OCI-LY7 (cell line): ENCODE results near the gene PCDHGA12.

ENCODE experiments used
- CTCF ChIP-seq: fragments of 200-600 bp; sonication (generic); conservative IDR thresholded peaks from 2 replicates; pipeline ENCODE4 v1.5.1; 2014; ENCODE audit warnings: mild to moderate bottlenecking, antibody characterized with exemption, low read length, moderate library complexity, mixed read lengths
- EZH2phosphoT487 ChIP-seq: fragments of 200-600 bp; sonication (generic); IDR thresholded peaks from 2 replicates; pipeline ENCODE4 v1.6.1; 2018; ENCODE audit warnings: low read depth, borderline replicate concordance, mild to moderate bottlenecking, mixed run types, antibody characterized with exemption, low read length, moderate library complexity, mixed read lengths

- TF ChIP-seq CTCF = no peak
- TF ChIP-seq EZH2phosphoT487 = no peak
Measured at GRCh38 chr5:141389153-141390042, 40.9 kb upstream of the PCDHGA12 start.
